HepG2 (cell line): ENCODE data around the gene PLPP3. TPM values are rescaled to one million over a fixed set of nuclear protein-coding genes. Genes with fewer than 3 reads are reported as not detected.

Source experiments
- ARNT2 ChIP-seq: sonication (generic); formaldehyde crosslinking; IDR thresholded peaks from 2 replicates; pipeline ENCODE4 v1.8.0; 2022; ENCODE audit warnings: mild to moderate bottlenecking, low read depth, missing genetic modification reagents, moderate library complexity
- ATF7 ChIP-seq, 2 experiments: fragments of 450-650 bp in 1 of 2; sonication (generic) in 1 of 2; formaldehyde crosslinking in 1 of 2; IDR thresholded peaks; 2 replicates each; pipeline versions ENCODE4 v1.4.0 to v1.6.1; 2016 to 2020; ENCODE audit warnings: antibody characterized with exemption in 1 of 2, mild to moderate bottlenecking in 1 of 2, missing genetic modification reagents in 1 of 2
- BCL6 ChIP-seq: IDR thresholded peaks from 2 replicates; pipeline ENCODE4 v1.6.1; 2016; ENCODE audit warnings: missing genetic modification reagents, missing compliant biosample characterization
- CCDC6 ChIP-seq: sonication (generic); formaldehyde crosslinking; IDR thresholded peaks from 2 replicates; pipeline ENCODE4 v1.8.1; 2022; ENCODE audit warnings: mild to moderate bottlenecking, missing genetic modification reagents, moderate library complexity
- CHD4 ChIP-seq: fragments of 200-600 bp; sonication (generic); IDR thresholded peaks from 2 replicates; pipeline ENCODE4 v1.7.0; 2017; ENCODE audit warnings: mild to moderate bottlenecking, low read length, borderline replicate concordance
- HDAC1 ChIP-seq: sonication (generic); formaldehyde crosslinking; IDR thresholded peaks from 2 replicates; pipeline ENCODE4 v1.5.1; 2020; ENCODE audit warnings: mild to moderate bottlenecking, missing genetic modification reagents
- KAT7 ChIP-seq: IDR thresholded peaks from 2 replicates; pipeline ENCODE4 v1.6.1; 2018; ENCODE audit warnings: borderline replicate concordance, missing compliant biosample characterization
- KDM4B ChIP-seq: sonication (generic); formaldehyde crosslinking; IDR thresholded peaks from 2 replicates; pipeline ENCODE4 v1.4.0; 2020; ENCODE audit warnings: missing genetic modification reagents
- MAFF ChIP-seq: IDR thresholded peaks from 2 replicates; pipeline ENCODE4 v1.6.1; 2011; ENCODE audit warnings: low read depth, low read length, improper control_type of control experiment
- MIER2 ChIP-seq: IDR thresholded peaks from 2 replicates; pipeline ENCODE4 v1.6.1; 2016; ENCODE audit warnings: missing biosample characterization, missing genetic modification reagents
- MNT ChIP-seq: fragments of 450-650 bp; IDR thresholded peaks from 2 replicates; pipeline ENCODE4 v1.6.1; 2016
- PCBP1 ChIP-seq: fragments of 200-400 bp; formaldehyde crosslinking; IDR thresholded peaks from 2 replicates; pipeline ENCODE4 v1.6.1; 2017; ENCODE audit warnings: mild to moderate bottlenecking, low read depth, low read length, borderline replicate concordance
- PHB2 ChIP-seq: fragments of 450-650 bp; IDR thresholded peaks from 2 replicates; pipeline ENCODE4 v1.6.1; 2018; ENCODE audit not compliant: partially characterized antibody
- PHF5A ChIP-seq: IDR thresholded peaks from one replicate; pipeline ENCODE4 v1.6.1; 2018; ENCODE audit warnings: low read depth, missing genetic modification reagents; ENCODE audit not compliant: unreplicated experiment
- RAD51 ChIP-seq: fragments of 450-650 bp; IDR thresholded peaks from 2 replicates; pipeline ENCODE4 v1.6.1; 2016; ENCODE audit warnings: borderline replicate concordance
- SNRNP70 ChIP-seq: fragments of 200-400 bp; formaldehyde crosslinking; IDR thresholded peaks from 2 replicates; pipeline ENCODE4 v1.6.1; 2017; ENCODE audit warnings: mild to moderate bottlenecking, low read depth, low read length, moderate library complexity
- SOX6 ChIP-seq, 2 experiments: fragments of 450-650 bp in 1 of 2; sonication (generic) in 1 of 2; formaldehyde crosslinking in 1 of 2; IDR thresholded peaks; 2 replicates each; pipeline versions ENCODE4 v1.4.0 to v1.6.1; 2017 to 2020; ENCODE audit warnings: antibody characterized with exemption in 1 of 2, mild to moderate bottlenecking in 1 of 2, missing genetic modification reagents in 1 of 2
- SRY ChIP-seq: sonication (generic); formaldehyde crosslinking; IDR thresholded peaks from 2 replicates; pipeline ENCODE4 v1.8.0; 2022; ENCODE audit warnings: mild to moderate bottlenecking, missing genetic modification reagents
- STAG1 ChIP-seq: sonication (generic); formaldehyde crosslinking; IDR thresholded peaks from 2 replicates; pipeline ENCODE4 v1.4.0; 2020; ENCODE audit warnings: missing genetic modification reagents
- ZNF224 ChIP-seq: sonication (generic); formaldehyde crosslinking; IDR thresholded peaks from 2 replicates; pipeline ENCODE4 v1.5.0; 2020; ENCODE audit warnings: mild to moderate bottlenecking, missing genetic modification reagents
- ZNF256 ChIP-seq: sonication (generic); formaldehyde crosslinking; conservative IDR thresholded peaks from 2 replicates; pipeline ENCODE4 v1.4.0; 2020; ENCODE audit warnings: missing genetic modification reagents
- ZNF556 ChIP-seq: sonication (generic); formaldehyde crosslinking; IDR thresholded peaks from 2 replicates; pipeline ENCODE4 v1.4.0; 2020; ENCODE audit warnings: mild to moderate bottlenecking, missing genetic modification reagents, borderline replicate concordance
- ZNF569 ChIP-seq: sonication (generic); formaldehyde crosslinking; IDR thresholded peaks from 2 replicates; pipeline ENCODE4 v1.5.0; 2020; ENCODE audit warnings: mild to moderate bottlenecking, missing genetic modification reagents, moderate library complexity, borderline replicate concordance
- ZNF704 ChIP-seq: sonication (generic); formaldehyde crosslinking; IDR thresholded peaks from 2 replicates; pipeline ENCODE4 v1.8.1; 2023; ENCODE audit warnings: mild to moderate bottlenecking, inconsistent platforms, moderate library complexity, missing genetic modification reagents, borderline replicate concordance
- polyA plus RNA-seq, 8 experiments: library from polyadenylated mRNA; depleted of rRNA in 3 of 8; stranded (reverse) in 7 of 8; unstranded in 1 of 8; fragments of >200 nt; fragmentation: Illumina TruSeq in 4 of 8; extraction: Trizol in 4 of 8; gene quantifications; 2 replicates each; pipeline versions ENCODE4 v1.2.1 to v1.2.3, GENCODE V29; 2011 to 2016; ENCODE audit warnings: low read depth in 4 of 8, missing spikeins in 1 of 8, mixed read lengths in 1 of 8; ENCODE audit not compliant: insufficient read depth in 1 of 8
- total RNA-seq, 5 experiments: library from RNA; depleted of rRNA; stranded (reverse); fragments of >200 nt; fragmentation: Illumina TruSeq; extraction: Trizol; gene quantifications; 2 replicates each; pipeline ENCODE4 v1.2.3, GENCODE V29; 2016; ENCODE audit warnings: low read depth in 1 of 5
- TF ChIP-seq, protein P1 (sequence below): sonication (generic); formaldehyde crosslinking; IDR thresholded peaks from 2 replicates; pipeline ENCODE4 v1.4.0; 2020; ENCODE audit warnings: mild to moderate bottlenecking, missing genetic modification reagents

PLPP3 gene
- total and polyA plus RNA-seq, 2 of the 13 experiments (the other 11 are each of a cell fraction or from before 2014, with no cell fraction given), result 49.7 to 65.8 TPM

- TF ChIP-seq PCBP1 (no peak), SOX6 (IDR thresholded peaks at IDR 0.05) (no peak), SOX6 (CRISPR knock-in tag; IDR thresholded peaks at IDR 0.05) (peak; percentile 97), CHD4 (no peak), ZNF704 (peak; percentile 81; the same call in 1 of the 2 replicates), ATF7 (IDR thresholded peaks at IDR 0.05) (peak; percentile 24; the same call in 1 of the 2 replicates), ATF7 (CRISPR knock-in tag; IDR thresholded peaks at IDR 0.05) (0 out of 2 replicates have a peak, but pooled peaks have one; percentile 72), ZNF224 (CRISPR knock-in tag) (peak; percentile 83), MNT (peak; percentile 93), ARNT2 (CRISPR knock-in tag) (peak; percentile 85), SNRNP70 (no peak), MAFF (no peak), KAT7 (peak; percentile 91), PHF5A (CRISPR knock-in tag) (peak; percentile 62), MIER2 (peak; percentile 80), KDM4B (CRISPR knock-in tag) (peak; percentile 98), ZNF556 (CRISPR knock-in tag) (peak; percentile 84; the same call in 1 of the 2 replicates), PHB2 (no peak), RAD51 (peak; percentile 94), ZNF569 (CRISPR knock-in tag) (no peak), SRY (peak; percentile 88; the same call in 1 of the 2 replicates), ZNF256 (CRISPR knock-in tag) (peak; percentile 83), BCL6 (CRISPR knock-in tag) (peak; percentile 93), CCDC6 (peak; percentile 97), STAG1 (CRISPR knock-in tag) (peak; percentile 50), HDAC1 (CRISPR knock-in tag) (peak; percentile 91)
- TF ChIP-seq, protein P1, sequence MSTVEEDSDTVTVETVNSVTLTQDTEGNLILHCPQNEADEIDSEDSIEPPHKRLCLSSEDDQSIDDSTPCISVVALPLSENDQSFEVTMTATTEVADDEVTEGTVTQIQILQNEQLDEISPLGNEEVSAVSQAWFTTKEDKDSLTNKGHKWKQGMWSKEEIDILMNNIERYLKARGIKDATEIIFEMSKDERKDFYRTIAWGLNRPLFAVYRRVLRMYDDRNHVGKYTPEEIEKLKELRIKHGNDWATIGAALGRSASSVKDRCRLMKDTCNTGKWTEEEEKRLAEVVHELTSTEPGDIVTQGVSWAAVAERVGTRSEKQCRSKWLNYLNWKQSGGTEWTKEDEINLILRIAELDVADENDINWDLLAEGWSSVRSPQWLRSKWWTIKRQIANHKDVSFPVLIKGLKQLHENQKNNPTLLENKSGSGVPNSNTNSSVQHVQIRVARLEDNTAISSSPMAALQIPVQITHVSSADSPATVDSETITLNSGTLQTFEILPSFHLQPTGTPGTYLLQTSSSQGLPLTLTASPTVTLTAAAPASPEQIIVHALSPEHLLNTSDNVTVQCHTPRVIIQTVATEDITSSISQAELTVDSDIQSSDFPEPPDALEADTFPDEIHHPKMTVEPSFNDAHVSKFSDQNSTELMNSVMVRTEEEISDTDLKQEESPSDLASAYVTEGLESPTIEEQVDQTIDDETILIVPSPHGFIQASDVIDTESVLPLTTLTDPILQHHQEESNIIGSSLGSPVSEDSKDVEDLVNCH (CRISPR knock-in tag), result no peak
These were observed 70.8 kb downstream of the PLPP3 start (continued) for GRCh38 chr1:56508523-56508983.
